Upper lobe of left lung (tissue), 4 donors: ENCODE results near the gene GLCE.

Experiments
- CTCF ChIP-seq, 6 experiments: fragments of 450-650 bp in 4 of 6; fragments of 200-600 bp in 2 of 6; sonication (generic) in 2 of 6; IDR thresholded peaks; one replicate each; pipeline ENCODE4 v1.5.1; 2016 to 2019; ENCODE audit warnings: antibody characterized with exemption in 6 of 6
- EP300 ChIP-seq, 4 donors: sonication (generic); formaldehyde crosslinking; IDR thresholded peaks; one replicate each; pipeline ENCODE4 v1.5.1; 2017; ENCODE audit warnings: antibody characterized with exemption in 4 of 4, control low read depth in 2 of 4
- POLR2AphosphoS5 ChIP-seq, 2 donors: sonication (generic); formaldehyde crosslinking; IDR thresholded peaks; one replicate each; pipeline ENCODE4 v1.5.1; 2017; ENCODE audit warnings: antibody characterized with exemption in 2 of 2

GRCh38 chr15:69150841-69151240, 9.6 kb upstream of the GLCE start:
- TF ChIP-seq CTCF (IDR thresholded peaks at IDR 0.05) (no peak), POLR2AphosphoS5 (IDR thresholded peaks at IDR 0.05) (no peak), EP300 (IDR thresholded peaks at IDR 0.05) (no peak)
